GM19438 (cell line): ENCODE data around the gene WDR35.

ENCODE experiments used
- ATAC-seq: cut with Tn5 transposase; IDR thresholded peaks from one replicate; pipeline ENCODE4 v1.9.1; 2021; ENCODE audit warnings: low read depth; ENCODE audit not compliant: unreplicated experiment

The WDR35 gene

GRCh38 chr2:19876751-19877150 is 113.2 kb downstream of the WDR35 start:
- no peak for ATAC-seq

DNA sequence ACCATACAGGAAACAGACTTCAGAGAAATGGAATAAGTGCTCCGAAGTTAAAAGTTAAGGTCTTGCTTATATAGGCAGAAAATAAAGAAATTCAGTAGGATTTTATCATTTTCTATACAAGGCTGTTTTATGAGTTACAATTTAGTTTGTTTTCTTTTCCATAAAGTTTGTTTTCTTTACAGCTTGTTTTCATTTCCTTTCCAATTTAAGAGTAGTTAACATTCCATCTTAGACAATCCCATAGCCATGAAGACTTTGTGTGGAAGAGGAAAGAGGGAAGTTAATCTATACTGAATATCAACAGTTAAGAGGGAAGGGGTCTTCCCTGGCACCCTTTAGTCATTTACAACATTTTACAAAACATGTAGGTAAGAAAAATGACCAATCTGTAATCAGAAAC is 114.6 kb downstream of the WDR35 start:
- no peak for ATAC-seq

DNA sequence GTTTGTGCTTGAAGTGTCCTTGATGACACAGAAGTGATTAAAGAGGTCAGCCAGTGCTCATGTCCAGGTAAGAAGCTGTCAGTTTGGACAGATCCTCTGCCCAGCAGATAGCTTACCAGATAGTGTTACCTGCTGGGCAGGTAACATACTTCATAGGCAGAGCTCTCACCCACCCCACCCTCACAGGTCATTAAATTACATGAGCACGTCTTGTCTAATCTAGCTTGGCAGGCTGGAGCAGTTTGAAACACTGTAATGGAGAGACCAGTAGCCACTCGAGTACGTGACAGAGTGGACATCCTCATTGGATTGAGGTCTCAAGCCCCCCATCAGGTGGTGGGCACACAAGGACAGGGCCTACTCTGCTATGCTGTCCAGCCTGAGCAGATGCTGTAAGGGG is 115.2 kb downstream of the WDR35 start:
- no peak for ATAC-seq

DNA sequence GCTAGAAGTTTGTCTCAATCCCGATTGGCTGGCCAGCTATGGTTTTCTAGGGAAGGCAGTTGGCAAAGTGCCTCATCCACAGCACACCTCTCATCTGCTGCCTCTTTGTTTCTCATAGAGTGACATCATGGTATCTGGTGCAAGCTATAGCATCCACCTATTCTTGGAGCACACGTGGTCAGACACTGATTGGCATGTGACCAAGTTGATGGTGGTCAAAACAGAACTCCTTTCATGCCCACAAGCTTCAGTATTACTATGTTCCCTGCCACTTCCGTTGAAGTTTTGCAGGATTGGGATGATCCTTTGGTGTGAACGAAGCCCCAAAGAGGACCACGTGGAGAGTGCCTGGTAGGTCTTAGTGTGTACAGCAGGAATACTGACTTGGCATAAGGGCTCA is 116.9 kb downstream of the WDR35 start:
- ATAC-seq: no peak

- no peak for ATAC-seq
Observed at GRCh38 chr2:19872302-19872701, 117.6 kb downstream of the WDR35 start.

DNA sequence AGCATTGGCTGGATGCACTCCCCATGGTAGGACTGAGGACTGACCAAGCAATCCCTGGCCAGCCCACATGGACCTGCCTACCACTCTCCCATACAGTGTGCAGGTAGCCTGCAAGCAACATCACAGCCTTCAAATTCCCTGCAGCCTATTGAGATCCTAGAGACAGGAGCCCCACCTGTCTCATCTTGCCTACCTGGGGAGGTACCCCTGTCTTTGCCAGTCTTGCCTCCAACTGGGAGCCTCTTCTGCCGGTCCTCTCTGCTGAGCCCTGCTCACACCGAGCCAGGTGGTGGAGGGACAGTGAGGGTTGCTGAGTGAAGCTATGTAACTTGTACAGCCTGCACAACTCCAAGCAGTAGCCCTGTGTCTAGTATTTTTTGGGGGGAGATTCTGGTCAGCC is 118.1 kb downstream of the WDR35 start:
- ATAC-seq: no peak

- ATAC-seq: no peak
Observed at GRCh38 chr2:19870792-19871191, 119.1 kb downstream of the WDR35 start.

DNA sequence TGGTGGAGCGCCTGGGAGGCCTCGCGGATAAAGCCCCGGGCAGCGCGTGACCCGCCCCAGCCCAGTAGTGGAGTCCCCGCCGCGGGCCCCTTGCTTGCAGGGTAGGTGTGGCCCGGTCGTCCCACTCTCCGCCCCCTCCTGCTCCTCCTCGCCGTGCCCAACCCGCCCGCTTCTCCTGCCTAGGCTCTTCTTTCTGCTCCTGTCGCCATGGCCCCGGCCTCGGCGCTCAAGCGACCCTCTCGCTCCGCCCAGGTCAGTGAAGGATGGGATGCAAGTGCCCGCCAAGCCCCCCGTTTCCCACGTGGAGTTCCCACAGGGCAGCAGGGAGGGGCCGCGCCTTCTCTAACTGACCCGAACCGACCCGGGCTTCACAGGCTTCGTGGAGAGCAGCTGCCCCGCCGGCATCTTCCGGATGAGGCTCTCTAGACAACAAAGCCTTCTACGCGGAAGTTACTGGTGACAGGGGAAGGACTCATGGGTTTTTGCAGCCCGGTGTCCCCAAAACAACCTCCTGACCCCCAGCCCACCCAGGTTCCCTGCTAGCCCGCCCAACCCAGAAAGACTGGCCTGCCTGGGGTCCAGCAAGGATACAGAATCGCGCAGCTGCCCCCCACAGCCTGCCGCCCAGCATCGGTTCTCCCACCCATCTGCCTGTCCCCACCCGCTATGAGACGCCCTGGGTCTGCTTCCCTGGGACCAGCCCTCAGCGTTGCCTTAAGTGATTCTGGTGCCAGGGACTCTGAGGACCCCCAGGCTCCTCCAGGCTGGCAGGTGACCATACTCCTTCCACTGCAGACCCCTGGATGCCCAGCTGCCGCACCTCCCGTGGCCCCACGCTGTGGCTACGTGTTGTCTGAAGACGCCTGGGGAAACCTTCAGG is 121.0 kb downstream of the WDR35 start:
- ATAC-seq: peak; percentile 71

GRCh38 chr2:19868224-19868623 is 121.7 kb downstream of the WDR35 start:
- ATAC-seq: no peak

DNA sequence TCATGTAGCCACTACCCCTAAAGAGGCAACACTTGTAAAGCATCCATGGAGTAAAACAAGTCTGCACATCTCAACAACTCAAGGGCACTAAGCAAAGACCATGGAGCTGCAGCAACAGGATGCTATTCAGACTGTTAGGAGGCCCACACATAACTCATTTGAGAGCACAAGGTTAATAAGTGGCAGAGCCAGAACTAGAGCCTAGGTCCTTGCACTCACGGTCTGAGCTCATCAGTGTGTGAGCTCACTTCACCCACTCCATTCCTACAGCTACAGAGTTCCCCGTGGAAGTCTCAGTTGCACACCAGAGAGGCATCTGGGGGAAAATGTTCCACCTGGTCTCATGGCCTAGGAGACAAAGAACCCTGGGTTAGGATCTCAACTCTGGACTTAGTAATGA is 123.1 kb downstream of the WDR35 start:
- peak; percentile 51 for ATAC-seq

DNA sequence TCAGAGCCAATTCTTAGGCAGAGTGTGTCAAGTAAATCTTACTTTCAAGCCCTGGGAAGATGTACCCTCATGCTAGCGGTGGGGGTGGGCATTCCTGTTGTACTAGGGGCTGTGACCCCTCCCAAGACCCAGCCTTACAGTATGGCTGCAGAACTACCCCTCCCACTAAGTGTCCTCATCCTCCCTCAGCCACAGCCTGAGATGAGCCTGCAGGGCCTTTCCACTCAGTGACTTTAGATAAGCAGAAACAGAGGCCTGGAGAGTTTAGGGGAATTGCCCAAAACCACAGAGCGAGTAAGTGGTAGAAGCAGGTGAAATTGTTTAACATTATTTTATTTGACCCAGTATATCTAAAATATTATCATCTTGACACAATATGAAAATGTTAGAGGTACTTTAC is 124.8 kb downstream of the WDR35 start:
- no peak for ATAC-seq

GRCh38 chr2:19864381-19864780 is 125.5 kb downstream of the WDR35 start:
- no peak for ATAC-seq

- peak; percentile 58 for ATAC-seq
Observed at GRCh38 chr2:19863303-19864041, 126.4 kb downstream of the WDR35 start.

DNA sequence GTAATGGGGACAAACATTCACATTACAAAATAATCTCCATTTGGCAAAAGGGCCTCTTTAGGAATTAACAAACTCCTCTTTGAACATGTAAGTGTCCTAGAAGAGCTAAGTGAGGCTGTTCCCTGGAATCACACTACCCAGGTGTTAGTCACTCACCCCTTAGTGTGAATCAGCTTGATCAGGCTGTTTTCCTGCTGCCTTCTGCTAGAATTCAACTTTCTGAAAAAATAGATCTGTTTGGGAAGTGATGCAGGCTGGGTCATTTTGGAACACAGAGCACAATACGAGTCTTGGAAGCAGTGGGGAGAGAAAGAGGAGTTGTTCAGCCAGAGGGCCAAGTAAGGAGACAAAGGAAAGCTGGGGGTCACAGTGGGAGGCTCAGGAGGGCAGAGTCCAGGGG is 128.1 kb downstream of the WDR35 start:
- ATAC-seq: no peak
